MM.1S (cell line): Measurements from ENCODE around the gene GMPPA.

Experiments
- DNase-seq: peaks from one replicate; pipeline ENCODE4 v3.0.0-alpha.2; 2015
- H2AFZ ChIP-seq: fragments of 300-600 bp; sonication (generic); 2 replicates; pipeline ENCODE4 v1.6.0; 2016; ENCODE audit warnings: antibody characterized with exemption, low read length
- H3F3A ChIP-seq: fragments of 300-600 bp; sonication (generic); 2 replicates; pipeline ENCODE4 v1.6.1; 2016; ENCODE audit warnings: mild to moderate bottlenecking, antibody characterized with exemption, low read length, moderate library complexity, mixed read lengths; ENCODE audit not compliant: insufficient read depth
- H3K27ac ChIP-seq: fragments of 300-600 bp; sonication (generic); 2 replicates; pipeline ENCODE4 v1.5.1; 2016; ENCODE audit warnings: mild to moderate bottlenecking, low read length
- H3K27me3 ChIP-seq: fragments of 300-600 bp; sonication (generic); replicated peaks from 2 replicates; pipeline ENCODE4 v1.6.0; 2016; ENCODE audit warnings: low read length; ENCODE audit not compliant: insufficient read depth
- H3K36me3 ChIP-seq: fragments of 300-600 bp; sonication (generic); replicated peaks from 2 replicates; pipeline ENCODE4 v1.6.1; 2016; ENCODE audit warnings: mild to moderate bottlenecking, low read length, mixed read lengths; ENCODE audit not compliant: insufficient read depth
- H3K4me1 ChIP-seq: fragments of 300-600 bp; sonication (generic); 2 replicates; pipeline ENCODE4 v1.6.1; 2016; ENCODE audit warnings: low read length, mixed read lengths
- H3K4me2 ChIP-seq: fragments of 300-600 bp; sonication (generic); 2 replicates; pipeline ENCODE4 v1.6.0; 2016; ENCODE audit warnings: low read depth, low read length
- H3K4me3 ChIP-seq: fragments of 300-600 bp; sonication (generic); 2 replicates; pipeline ENCODE4 v1.5.1; 2016; ENCODE audit warnings: low read length, mixed read lengths
- H3K79me2 ChIP-seq: fragments of 300-600 bp; sonication (generic); 2 replicates; pipeline ENCODE4 v1.6.1; 2016; ENCODE audit warnings: mixed run types, low read length, mixed read lengths
- H3K9ac ChIP-seq: fragments of 300-600 bp; sonication (generic); 2 replicates; pipeline ENCODE4 v1.6.1; 2016; ENCODE audit warnings: low read length, mixed read lengths
- H3K9me2 ChIP-seq: fragments of 300-600 bp; sonication (generic); replicated peaks from 2 replicates; pipeline ENCODE4 v1.6.1; 2016; ENCODE audit warnings: mild to moderate bottlenecking, low read length, mixed read lengths; ENCODE audit not compliant: insufficient read depth
- H3K9me3 ChIP-seq: fragments of 300-600 bp; sonication (generic); replicated peaks from 2 replicates; pipeline ENCODE4 v1.6.1; 2016; ENCODE audit warnings: mild to moderate bottlenecking, low read length, mixed read lengths; ENCODE audit not compliant: insufficient read depth
- H4K20me1 ChIP-seq: fragments of 300-600 bp; sonication (generic); 2 replicates; pipeline ENCODE4 v1.6.1; 2016; ENCODE audit warnings: mild to moderate bottlenecking, low read length, moderate library complexity, mixed read lengths; ENCODE audit not compliant: insufficient read depth
- EZH2 ChIP-seq: fragments of 300-600 bp; sonication (generic); optimal IDR thresholded peaks from 2 replicates; pipeline ENCODE3; 2017; ENCODE audit warnings: low read depth, mild to moderate bottlenecking, antibody characterized with exemption, low read length, mixed read lengths
- EZH2phosphoT487 ChIP-seq: fragments of 300-600 bp; sonication (generic); IDR thresholded peaks from 2 replicates; pipeline ENCODE4 v1.6.1; 2018; ENCODE audit warnings: antibody characterized with exemption, low read length
- TF ChIP-seq, protein P1 (sequence below): fragments of 300-600 bp; sonication (generic); IDR thresholded peaks from 2 replicates; pipeline ENCODE4 v1.5.1; 2016; ENCODE audit warnings: antibody characterized with exemption, low read length, mixed read lengths

GMPPA gene

DNA sequence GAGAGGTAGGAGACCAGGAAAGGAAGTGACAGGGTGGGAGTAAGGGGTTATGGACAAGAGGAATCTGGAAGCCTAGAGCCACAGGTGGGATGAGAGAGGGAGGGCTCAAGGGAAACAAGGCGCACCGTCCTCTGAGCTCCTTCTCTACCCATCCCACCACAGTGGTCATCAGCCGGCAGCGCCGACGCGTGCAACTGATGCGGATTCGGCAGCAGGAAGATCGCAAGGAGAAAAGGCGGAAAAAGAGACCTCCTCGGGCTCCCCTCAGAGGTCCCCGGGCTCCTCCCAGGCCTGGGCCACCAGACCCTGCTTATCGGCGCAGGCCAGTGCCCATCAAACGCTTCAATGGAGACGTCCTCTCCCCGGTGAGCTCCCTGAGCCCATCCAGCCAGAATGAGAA lies 50.3 kb downstream of the GMPPA start:
- H3K36me3 ChIP-seq, result no peaks in the 10 kb centered on the region
- no peaks in the 10 kb centered on the region for H3K9me3 ChIP-seq
- no peaks in the 10 kb centered on the region for H3K9me2 ChIP-seq
- TF ChIP-seq, protein P1, sequence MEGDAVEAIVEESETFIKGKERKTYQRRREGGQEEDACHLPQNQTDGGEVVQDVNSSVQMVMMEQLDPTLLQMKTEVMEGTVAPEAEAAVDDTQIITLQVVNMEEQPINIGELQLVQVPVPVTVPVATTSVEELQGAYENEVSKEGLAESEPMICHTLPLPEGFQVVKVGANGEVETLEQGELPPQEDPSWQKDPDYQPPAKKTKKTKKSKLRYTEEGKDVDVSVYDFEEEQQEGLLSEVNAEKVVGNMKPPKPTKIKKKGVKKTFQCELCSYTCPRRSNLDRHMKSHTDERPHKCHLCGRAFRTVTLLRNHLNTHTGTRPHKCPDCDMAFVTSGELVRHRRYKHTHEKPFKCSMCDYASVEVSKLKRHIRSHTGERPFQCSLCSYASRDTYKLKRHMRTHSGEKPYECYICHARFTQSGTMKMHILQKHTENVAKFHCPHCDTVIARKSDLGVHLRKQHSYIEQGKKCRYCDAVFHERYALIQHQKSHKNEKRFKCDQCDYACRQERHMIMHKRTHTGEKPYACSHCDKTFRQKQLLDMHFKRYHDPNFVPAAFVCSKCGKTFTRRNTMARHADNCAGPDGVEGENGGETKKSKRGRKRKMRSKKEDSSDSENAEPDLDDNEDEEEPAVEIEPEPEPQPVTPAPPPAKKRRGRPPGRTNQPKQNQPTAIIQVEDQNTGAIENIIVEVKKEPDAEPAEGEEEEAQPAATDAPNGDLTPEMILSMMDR, result no peak
- no peak for TF ChIP-seq EZH2phosphoT487
- no peak for TF ChIP-seq EZH2
- no peaks in the 10 kb centered on the region for H3K79me2 ChIP-seq
- no peak overlapping the region for H2AFZ ChIP-seq
- no peak overlapping the region for H3K4me2 ChIP-seq
- H3K4me1 ChIP-seq, result 0 out of 2 replicates have a peak, but pooled peaks cover 4% of the 10 kb centered on the region
- H3K9ac ChIP-seq, result no peak overlapping the region
- H4K20me1 ChIP-seq, result no peaks in the 10 kb centered on the region
- H3K27ac ChIP-seq, result no peak overlapping the region
- H3F3A ChIP-seq, result no peaks in the 10 kb centered on the region
- H3K4me3 ChIP-seq, result no peak overlapping the region
- DNase-seq, result no peak
- H3K27me3 ChIP-seq, result peaks cover 7% of the 10 kb centered on the region; the same call in 1 of the 2 replicates

DNA sequence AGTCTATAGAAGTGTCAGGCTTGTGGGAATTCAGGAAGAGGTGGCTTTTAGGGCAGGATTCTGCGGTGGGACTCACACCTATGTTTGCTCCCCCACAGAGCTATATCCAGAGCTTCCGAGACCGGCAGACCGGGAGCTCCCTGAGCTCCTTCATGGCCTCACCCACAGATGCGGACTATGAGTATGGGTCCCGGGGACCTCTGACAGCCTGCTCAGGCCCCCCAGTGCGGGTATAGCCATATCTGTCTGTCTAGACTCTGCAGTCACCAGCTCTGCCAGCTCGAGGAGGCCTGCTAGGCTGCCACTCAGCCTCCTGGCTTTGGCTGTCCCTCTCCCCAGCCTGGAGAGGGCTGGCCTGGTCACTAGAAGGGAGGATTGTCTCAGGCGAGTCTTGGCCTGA lies 50.9 kb downstream of the GMPPA start:
- H3K4me2 ChIP-seq, result no peak overlapping the region
- H3F3A ChIP-seq, result no peaks in the 10 kb centered on the region
- no peaks in the 10 kb centered on the region for H4K20me1 ChIP-seq
- no peak overlapping the region for H2AFZ ChIP-seq
- TF ChIP-seq, protein P1, result no peak
- H3K9ac ChIP-seq, result no peak overlapping the region
- DNase-seq, result no peak
- no peak overlapping the region for H3K27ac ChIP-seq
- H3K79me2 ChIP-seq, result no peaks in the 10 kb centered on the region
- no peaks in the 10 kb centered on the region for H3K36me3 ChIP-seq
- H3K4me3 ChIP-seq, result no peak overlapping the region
- H3K9me2 ChIP-seq, result no peaks in the 10 kb centered on the region
- no peaks in the 10 kb centered on the region for H3K4me1 ChIP-seq
- H3K9me3 ChIP-seq, result no peaks in the 10 kb centered on the region
- peaks cover 13% of the 10 kb centered on the region; the same call in 1 of the 2 replicates for H3K27me3 ChIP-seq

GRCh38 chr2:219551441-219552381 lies 53.0 kb downstream of the GMPPA start:
- H3K9me3 ChIP-seq, result no peaks in the 10 kb centered on the region
- H3K27ac ChIP-seq, result no peak overlapping the region
- no peaks in the 10 kb centered on the region for H3K4me1 ChIP-seq
- no peak overlapping the region for H3K9ac ChIP-seq
- H3K9me2 ChIP-seq, result no peaks in the 10 kb centered on the region
- no peaks in the 10 kb centered on the region for H3K36me3 ChIP-seq
- no peaks in the 10 kb centered on the region for H3K79me2 ChIP-seq
- peak overlapping the region; percentile 58 for H2AFZ ChIP-seq
- H4K20me1 ChIP-seq, result no peaks in the 10 kb centered on the region
- peak overlapping the region; percentile 75 for H3K4me2 ChIP-seq
- no peaks in the 10 kb centered on the region for H3F3A ChIP-seq
- peaks cover 33% of the 10 kb centered on the region for H3K27me3 ChIP-seq
- no peak for DNase-seq
- H3K4me3 ChIP-seq, result peak overlapping the region; percentile 60
- TF ChIP-seq EZH2, result no peak
- TF ChIP-seq, protein P1, result no peak
- TF ChIP-seq EZH2phosphoT487, result no peak
